NCI-H774 (cell line): ENCODE measurements around the gene G6PC1.
A peak's percentile ranks its signal among the peaks of the same experiment; 100 is the strongest.
"Not testable (repeated sequence)": the region's sequence is repeated elsewhere in the genome, so short reads cannot be mapped to it uniquely, and the experiment has no call there.

Experiments used
- DNase-seq: peaks from one replicate; lab custom pipeline; 2025; lab: John Stamatoyannopoulos, UW

Gene G6PC1

GRCh38 chr17:42873932-42874695, 26.5 kb upstream of the G6PC1 start:
- not testable (repeated sequence) for DNase-seq

GRCh38 chr17:42877037-42877436, 23.6 kb upstream of the G6PC1 start:
- DNase-seq = no peak

- no peak for DNase-seq
These were observed 22.3 kb upstream of the G6PC1 start for GRCh38 chr17:42878123-42878880.

- DNase-seq = no peak
These were observed 21.5 kb upstream of the G6PC1 start for GRCh38 chr17:42878924-42879595.

GRCh38 chr17:42879596-42879985, 21.0 kb upstream of the G6PC1 start:
- no peak for DNase-seq

- DNase-seq = no peak
These were observed 19.8 kb upstream of the G6PC1 start for GRCh38 chr17:42880776-42881310.

GRCh38 chr17:42881706-42882105, 18.9 kb upstream of the G6PC1 start:
- peak; percentile 78 for DNase-seq

- DNase-seq = no peak
These were observed 18.4 kb upstream of the G6PC1 start for GRCh38 chr17:42882166-42882565.

- no peak for DNase-seq
These were observed 16.6 kb upstream of the G6PC1 start for GRCh38 chr17:42883802-42884558.

GRCh38 chr17:42885806-42886205, 14.8 kb upstream of the G6PC1 start:
- not testable (repeated sequence) for DNase-seq

- DNase-seq = no peak
These were observed 14.1 kb upstream of the G6PC1 start for GRCh38 chr17:42886283-42887176.

- no peak for DNase-seq
These were observed 10.8 kb upstream of the G6PC1 start for GRCh38 chr17:42889809-42890208.

GRCh38 chr17:42891539-42892152, 9.0 kb upstream of the G6PC1 start:
- peak; percentile 40 for DNase-seq

GRCh38 chr17:42893359-42893758, 7.2 kb upstream of the G6PC1 start:
- DNase-seq = no peak

- DNase-seq = no peak
These were observed 6.1 kb upstream of the G6PC1 start for GRCh38 chr17:42894283-42895184.

- DNase-seq = no peak
These were observed 5.4 kb upstream of the G6PC1 start for GRCh38 chr17:42895185-42895555.

GRCh38 chr17:42898147-42898811, 2.3 kb upstream of the G6PC1 start:
- no peak for DNase-seq

- not testable (repeated sequence) for DNase-seq
These were observed 618 bp upstream of the G6PC1 start for GRCh38 chr17:42899981-42900380.
